Measurements from ENCODE around the gene RAC3. TPM values are rescaled to one million over a fixed set of nuclear protein-coding genes. Genes with fewer than 3 reads are reported as not detected.

RAC3 gene
- total and polyA plus RNA-seq, 2 of the 8 experiments (the other 6 are each of a cell fraction or from before 2014, with no cell fraction given), result 177 to 299 TPM

GRCh38 chr17:82029990-82030469, 1.4 kb upstream of the RAC3 start (continued):
- TF ChIP-seq CHD7 (IDR thresholded peaks at IDR 0.05; ENCODE audit: insufficient replicate concordance, low read length) (no peak), JUN (IDR thresholded peaks at IDR 0.05; ENCODE audit: low read depth, low read length) (no peak), SIX5 (IDR thresholded peaks at IDR 0.05; ENCODE audit: low read depth, low read length) (no peak)

Data from H1 (cell line).